ENCODE results near the gene KCNA1.

Gene KCNA1

DNA sequence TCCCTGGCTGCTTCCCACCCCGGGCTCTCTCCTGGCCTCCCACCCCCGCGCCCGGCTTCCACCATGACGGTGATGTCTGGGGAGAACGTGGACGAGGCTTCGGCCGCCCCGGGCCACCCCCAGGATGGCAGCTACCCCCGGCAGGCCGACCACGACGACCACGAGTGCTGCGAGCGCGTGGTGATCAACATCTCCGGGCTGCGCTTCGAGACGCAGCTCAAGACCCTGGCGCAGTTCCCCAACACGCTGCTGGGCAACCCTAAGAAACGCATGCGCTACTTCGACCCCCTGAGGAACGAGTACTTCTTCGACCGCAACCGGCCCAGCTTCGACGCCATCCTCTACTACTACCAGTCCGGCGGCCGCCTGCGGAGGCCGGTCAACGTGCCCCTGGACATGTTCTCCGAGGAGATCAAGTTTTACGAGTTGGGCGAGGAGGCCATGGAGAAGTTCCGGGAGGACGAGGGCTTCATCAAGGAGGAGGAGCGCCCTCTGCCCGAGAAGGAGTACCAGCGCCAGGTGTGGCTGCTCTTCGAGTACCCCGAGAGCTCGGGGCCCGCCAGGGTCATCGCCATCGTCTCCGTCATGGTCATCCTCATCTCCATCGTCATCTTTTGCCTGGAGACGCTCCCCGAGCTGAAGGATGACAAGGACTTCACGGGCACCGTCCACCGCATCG lies 1.8 kb downstream of the KCNA1 start:
- DNase-seq: no peak

DNA sequence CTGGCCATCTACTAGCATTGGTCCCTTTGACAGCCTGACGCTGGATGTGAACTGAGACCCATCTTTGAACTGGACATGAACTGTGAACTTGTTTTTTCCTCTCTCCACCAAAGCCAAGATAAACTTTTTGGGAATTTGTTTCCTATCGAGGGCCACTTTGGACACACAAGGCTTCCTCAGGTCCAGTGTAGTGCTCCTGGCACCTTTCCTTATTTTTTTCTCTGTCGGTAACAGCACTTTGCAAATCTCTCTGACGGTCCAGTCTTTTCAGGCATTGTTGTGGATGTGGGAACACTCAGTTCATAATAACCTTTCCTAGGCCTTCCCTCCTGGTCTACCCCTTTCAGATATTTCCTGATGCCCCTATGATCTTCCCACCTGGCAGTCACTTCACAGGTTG lies 5.0 kb downstream of the KCNA1 start:
- DNase-seq: no peak

DNA sequence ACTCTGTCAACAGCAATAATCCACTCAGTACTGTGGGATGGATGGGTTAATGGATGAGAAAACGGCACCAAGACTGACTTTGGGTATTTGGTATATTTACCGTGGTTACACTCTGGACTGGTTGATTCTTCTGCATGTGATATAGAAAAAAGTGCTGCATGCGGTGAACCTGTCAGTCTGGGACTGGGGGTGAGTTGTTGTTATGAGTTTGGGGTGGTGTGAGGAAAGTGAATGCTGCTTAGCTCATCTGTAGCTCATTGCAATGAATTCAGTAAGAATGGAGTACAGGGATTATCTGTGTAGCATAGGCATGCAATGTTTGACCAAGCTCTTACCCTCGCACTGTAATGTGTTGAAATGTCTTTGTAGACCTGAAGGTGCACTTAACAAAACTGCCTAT lies 6.0 kb downstream of the KCNA1 start:
- no peak for DNase-seq

DNA sequence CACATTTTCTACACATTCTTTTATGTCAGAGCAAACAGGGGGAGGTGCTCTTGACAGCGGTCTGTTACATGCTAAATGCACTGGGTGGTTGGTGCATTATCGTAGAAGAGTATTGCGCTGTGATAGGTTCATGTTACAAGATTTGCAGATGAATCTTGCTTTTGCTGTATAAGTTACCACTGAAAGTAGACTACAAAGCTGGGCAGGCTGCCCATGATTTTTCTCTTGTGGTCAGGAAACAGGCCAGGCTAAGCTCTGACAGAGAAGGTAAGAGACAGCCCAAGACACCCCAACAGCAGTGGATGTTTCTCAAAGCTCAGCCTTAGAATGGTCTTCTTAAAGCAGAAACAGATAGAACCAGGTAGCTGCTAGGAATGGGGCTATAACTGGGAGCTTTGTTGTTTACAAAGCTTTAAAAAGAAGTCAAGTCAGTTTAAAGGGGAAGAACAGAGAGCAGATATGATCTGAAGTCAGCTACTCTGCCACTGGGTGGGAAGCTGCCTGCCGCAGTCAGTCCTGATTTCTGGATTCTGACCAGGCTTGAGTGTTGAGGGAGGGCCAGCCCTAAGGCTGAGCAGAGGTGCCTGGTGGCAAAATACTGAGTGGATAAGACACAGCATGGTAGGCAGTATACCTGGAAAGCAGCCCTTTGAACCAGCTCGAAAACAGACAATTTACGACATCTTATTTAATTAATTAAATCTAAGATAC lies 9.4 kb downstream of the KCNA1 start:
- no peak for DNase-seq

DNA sequence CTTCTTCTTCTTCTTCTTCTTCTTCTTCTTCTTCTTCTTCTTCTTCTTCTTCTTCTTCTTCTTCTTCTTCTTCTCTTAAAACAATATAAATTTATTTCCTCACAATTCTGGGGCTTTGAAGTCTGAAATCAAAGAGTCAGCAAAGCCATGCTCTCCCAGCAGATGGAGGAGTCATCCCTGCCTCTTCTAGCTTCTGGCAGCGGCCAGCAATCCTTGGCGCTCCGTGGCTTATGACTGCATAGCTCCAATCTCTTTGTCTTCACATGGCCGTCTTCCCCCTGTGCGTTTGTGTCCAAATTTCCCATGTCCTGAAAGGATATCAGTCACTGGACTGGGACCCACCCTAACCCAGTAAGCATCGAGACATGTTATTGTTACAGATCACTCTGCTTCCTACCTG lies 22.9 kb downstream of the KCNA1 start:
- DNase-seq: no peak

DNA sequence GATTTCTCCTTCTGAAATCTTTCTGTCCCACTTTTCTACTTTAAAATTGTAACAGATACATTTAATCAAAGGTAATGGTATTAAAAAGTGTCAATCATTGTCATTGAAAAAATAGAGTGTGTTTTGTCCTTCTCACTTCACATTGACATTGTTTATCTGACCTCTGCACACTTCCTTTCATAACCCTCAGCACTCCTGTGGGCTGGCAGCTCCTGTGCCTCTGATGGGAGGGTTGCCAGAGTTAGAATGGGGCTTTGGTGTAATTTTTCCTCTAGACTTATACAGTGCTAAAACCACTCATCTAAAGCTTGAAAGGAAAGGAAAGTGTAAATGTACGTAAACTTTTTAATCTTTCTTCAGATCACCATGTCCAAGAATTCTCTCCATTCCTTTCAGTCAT lies 23.7 kb downstream of the KCNA1 start:
- no peak for DNase-seq

DNA sequence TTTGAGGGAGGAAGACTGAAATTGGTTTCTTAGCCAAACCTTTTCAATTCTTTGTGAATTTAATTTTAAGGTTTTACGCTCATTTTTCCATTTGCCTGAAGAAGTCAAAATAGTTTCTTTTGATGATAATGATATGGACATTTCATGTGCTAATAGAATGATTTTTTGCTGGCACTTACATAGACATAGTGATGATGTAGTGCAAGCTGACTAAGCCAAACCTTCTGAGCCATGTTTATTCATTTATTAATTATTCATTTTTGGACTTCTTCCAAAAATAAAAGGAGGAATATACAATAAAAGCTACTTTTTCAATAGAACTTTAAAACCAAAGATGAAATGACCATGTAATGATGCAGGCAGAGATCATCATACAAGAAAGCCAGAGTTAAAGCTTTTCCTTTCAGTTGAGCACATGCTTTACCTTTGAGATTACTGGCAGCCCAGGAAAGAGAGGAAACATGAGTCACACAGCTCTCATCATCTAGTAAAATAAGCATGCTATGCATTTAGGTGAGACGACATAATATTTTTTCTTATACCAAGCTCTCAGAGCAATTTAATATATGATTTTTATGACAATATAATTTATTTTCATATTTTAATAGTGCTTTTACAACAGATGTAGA lies 24.8 kb downstream of the KCNA1 start:
- DNase-seq: no peak

DNA sequence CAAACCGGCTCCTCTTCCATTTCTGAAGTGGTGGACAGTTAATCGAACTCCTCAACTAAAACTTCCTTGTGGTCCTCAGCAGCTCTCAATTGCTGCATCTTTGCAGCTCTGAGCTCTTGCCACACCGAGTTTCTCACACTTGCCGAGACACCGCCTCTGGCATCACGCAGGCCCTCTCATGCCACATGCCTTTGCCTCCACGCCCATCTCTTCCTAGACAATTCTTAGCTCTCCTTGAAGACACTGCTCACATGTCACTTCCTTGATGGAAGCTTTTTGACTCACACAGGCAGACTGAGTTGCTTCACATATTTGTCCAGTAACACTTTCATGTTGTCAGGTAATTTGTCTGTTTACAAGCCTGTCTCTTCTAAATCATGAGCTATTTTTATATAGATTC lies 29.2 kb downstream of the KCNA1 start:
- DNase-seq: no peak

DNA sequence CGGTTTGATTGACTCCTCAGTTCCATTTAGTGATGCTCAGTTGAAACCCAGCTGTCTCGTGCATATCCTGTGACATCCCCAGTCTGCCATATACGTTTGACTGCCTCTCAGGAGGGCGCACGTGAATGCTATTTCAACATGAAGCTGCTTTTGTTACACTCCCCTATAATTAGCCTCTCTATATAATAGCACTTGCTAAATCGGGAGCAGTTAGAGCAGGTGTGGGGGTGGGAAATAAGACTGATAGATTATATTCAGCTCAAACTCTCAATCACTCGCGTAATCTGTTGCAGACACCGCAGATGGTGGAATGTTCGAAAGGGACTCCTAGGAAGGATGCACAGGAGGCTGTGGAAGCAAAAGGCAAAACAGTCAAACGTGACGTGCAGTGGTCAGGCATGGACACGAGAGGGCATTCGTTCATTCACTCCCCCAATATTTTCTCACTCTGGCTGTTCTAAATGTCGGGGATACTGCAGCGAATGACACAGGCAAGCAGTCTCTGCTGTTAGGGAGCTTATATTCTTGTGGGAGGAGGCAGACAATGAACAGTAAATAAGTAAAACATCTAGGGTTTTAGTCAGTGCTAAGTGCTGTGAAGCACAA lies 29.8 kb downstream of the KCNA1 start:
- no peak for DNase-seq

DNA sequence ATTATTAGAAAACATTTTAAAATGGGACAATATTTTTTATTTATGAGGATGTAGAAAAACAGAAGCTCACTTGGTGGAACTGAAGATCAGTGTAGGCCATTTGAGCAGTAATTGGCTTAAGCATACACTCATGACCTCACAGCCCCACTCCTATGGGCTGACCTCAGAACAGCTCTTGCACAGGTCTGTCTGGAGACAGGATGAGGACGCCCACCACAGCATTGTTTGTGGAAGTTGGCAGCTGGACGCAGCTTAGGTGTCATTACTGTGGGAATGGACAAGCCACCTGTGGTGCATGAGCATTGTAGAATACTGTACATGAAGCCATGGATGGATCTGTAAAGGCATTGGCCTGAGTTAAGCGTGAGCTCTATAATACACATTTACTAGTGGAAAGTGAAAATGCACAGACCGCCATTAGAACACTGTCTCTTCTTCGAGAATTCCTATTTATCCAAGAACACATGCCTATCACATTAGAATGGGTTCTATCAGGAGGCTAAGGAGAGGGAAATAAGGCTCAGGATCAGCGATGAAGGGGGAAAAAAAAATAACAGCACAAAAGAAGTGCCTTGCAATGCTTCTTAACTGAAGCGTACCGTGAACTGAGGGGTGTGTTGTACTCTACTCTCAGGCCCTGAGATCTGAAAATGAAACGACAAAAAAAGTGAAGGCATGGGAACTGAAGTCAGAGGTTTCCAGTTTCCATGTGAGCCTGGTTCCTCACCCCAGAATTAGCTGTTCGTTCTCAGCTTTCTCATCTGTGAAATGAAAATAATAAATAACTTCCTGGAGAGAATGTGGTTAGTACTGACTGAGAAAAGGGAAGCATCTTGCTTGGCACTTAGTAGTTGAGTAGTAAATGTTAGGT lies 33.6 kb downstream of the KCNA1 start:
- no peak for DNase-seq

DNA sequence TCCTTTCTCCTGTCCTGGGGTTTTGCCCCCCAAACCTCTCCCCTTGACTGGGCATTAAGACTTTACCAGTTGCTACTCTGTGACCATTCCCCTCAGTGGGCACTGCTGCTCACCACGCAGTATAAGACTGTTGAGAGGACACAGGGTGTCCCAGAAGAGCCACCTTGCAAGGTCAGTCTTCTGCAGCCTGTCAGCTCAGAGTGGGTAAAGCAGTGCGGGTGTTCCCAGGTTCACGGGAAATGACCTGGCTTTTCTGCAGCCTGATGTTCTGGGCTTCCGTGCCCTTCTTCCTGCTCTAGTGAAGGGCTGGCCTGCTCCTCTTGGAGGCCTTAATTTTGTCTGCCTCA lies 34.2 kb downstream of the KCNA1 start:
- DNase-seq: no peak

DNA sequence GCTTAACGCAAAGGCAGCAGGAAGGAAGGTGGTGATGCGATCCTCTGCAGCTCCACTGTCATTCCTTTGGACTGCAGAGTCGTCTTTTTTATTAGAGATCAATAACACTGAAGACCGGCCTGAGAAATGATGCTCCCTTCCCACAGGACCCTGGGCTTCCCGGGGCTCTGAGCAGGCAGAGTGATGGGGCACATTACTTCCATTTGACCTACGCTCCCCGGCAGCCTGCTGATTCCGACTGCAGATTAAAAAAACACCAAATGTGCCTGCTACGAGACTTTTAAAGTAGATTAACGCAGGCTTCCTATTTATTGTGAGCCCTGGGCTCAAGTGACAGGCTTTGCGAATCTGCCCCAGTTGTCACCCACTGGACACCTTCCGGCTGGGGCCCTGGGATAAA lies 37.5 kb downstream of the KCNA1 start:
- no peak for DNase-seq

DNA sequence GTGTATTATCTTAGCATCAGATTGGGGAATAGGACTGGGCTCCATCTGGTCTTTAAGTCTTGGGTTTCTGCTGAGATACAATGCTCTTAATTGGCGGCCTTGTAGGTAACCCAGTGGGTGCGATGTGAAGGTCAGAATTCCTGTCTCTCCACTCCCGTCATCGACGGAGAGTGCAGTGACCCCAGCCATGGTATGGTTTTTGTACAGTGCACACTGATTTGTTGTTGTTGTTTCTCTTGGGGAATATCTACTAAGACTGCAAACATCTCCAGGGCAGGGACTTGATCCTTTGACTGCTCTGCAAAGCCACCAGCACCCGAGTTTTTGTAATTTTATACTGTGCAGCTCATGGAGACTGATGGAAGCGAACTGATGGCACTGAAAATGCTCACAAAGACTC lies 41.4 kb downstream of the KCNA1 start:
- no peak for DNase-seq

DNA sequence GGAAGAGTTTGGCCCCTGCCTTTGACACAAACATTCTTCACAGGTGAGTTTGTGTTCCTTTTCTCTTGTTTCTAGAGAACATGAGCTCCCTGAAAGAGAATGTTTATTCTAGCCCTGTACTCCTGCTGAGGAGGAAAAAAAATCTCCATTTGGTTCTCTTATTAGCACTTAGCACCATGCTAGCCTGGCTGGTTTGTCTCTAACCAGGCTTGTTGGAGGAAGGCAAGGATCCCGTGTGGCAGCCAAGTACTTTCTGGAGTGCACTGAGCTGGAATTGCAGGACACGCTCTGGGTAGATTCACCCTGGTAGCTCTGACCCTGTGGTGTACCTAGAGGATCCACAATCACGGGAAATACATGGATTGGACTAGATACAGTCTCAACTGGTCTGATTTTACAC lies 41.9 kb downstream of the KCNA1 start:
- no peak for DNase-seq

DNA sequence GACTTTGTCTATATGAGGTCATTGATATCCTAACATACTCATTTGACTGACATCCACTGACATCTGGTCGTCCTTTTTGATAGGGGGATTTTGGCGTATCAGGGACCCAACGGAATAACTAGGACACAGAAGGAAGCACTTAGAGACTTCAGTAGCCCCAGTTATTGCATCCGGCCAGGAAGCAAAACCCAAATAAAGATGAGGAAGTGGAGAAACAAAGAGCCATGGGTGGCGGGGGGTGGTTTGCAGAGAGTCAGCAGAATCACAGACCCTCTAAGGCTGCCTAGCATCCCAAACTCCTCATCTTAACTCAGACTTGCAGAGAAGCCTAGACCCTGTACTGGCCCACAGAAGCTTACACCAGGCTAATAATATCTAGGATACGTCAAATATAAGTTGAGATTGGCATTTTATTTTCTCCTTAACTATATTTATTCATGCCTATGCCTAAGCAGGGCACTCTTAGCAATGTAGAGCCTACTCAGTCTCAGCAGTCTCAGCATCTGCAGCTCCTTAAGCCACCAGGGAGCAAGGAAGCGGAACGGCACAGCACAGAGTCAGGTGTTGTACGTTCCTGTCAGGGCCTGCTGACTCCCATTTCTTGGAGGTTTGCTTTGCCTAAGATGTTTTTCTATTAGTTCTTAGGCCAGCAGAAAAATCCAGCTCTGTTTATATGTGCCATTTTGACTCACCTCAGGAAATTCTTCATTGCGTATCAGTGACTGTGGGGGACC lies 45.1 kb downstream of the KCNA1 start:
- no peak for DNase-seq

DNA sequence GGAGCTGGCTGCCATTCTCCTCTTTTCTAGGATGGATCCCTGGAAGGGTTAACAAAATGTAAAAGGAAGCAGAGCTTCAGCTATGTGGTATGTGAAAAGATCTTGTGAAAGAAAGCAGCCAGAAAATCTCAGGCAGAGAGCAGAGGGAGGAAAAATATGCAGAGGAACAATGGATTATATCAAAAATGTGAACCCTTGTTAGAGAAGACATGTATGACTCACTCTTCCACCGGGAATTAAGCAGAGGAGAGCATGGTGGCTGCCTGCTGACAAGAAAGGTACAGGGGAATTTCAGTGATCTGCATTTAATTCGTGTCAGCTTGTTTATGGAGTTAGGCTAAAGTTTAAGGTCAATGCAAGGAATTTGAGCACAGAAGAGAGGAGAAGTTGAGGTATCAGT lies 46.3 kb downstream of the KCNA1 start:
- no peak for DNase-seq

DNA sequence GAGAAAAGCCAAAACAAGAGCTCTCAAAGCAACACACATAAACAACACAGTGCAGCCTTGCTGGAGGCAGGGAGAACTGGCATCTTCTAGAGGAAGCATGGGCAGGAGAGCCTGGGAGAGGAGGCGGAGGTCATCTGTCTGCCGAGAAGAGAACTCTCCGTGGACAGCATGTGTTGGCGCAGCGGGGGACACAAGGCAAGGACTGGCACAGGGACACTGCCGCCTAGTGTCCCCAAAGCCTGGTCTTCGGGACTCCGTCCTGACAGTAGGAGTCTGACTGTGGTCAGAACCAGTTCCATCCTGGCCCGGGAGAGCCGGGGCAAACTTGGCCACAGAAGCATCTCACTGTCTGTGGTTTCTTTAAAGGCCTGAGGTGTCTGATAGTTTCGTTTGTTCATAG lies 47.3 kb downstream of the KCNA1 start:
- DNase-seq: no peak

DNA sequence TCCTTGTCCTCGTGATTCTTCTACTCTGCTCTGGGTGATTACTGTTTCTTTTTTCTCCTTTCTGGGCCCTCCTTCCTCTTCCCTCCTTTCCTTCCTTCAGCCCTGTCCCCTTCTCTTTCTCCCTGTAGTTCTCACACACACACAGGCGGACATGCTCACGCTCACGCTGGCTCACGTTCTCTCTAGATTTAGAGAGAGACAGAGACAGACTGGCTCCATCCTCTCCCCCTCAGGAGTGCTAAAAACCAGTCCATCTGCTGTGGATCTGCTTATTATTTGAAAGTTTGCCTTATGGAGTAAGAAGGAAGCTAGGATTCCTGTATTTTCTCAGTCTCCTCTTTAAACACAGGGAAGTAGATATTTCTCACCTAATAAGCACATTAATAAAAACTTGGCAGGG lies 48.1 kb downstream of the KCNA1 start:
- DNase-seq: no peak

DNA sequence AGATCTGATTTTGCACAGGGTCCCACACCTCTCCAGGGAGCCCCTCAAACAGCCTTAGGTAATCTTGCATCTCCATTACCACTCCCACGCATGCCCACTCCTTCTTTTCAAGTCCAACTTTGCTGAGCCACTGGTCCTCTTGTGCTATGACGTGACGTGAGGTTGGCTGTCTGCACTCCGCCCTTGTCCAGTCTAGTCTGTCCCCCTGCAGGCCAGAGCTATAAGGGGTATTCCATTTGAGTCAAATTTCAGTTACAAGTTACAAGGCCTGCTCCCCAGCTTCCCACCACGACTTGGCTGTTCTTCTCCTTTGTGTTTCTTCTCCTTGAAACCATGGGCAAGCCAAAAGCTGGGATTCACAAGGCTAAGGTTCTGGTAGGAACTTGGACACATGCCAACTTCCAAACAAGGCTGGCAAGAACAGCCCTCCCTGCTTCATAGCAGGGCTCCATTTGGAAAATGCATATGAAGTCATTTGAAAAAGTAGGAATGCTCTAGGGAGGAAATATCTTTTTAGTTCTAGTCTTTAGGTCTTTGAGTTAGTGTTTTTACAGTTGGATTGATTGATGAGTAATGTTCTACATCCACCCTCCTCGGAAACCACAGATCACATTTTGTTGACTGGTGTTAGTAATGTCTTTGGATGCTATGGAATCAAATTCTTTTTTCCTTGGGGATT lies 49.1 kb downstream of the KCNA1 start:
- no peak for DNase-seq

DNA sequence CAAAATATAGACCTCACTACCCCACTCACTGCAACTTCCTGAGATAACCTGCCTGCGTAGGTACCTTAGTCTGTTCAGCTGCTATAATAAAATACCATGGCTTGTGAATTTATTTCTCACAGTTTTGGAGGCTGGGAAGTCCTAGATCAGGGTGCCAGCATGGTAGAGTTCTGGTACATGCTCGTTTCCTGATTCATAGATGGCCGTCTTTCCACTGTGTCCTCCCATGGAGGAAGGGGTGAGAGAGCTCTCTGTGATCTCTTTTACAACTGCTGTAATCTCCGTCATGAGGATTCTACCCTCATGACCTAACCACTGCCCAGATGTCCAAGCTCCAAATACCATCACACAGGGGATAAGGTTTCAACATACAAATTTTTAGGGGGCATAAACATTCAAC lies 49.7 kb downstream of the KCNA1 start:
- DNase-seq: no peak

DNA sequence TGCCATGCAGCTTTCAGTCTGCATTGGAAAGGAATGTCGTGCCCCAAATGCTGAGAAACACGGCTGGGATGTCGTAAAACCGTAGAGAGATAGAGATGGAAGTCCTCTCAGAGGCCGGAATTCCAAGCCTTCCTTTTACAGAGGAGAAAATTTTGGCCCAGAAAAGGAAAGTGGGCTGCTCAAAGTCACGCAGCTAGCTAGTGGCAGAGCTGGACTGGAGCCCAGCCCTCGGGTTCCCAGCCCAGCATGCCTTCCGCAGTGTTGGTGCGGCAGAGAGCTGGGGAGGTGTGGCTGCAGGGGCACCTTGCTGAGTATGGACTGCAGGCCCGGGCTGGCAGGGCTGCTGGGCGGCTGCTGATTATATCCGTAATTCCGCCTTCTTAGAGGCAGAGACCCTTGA lies 50.3 kb downstream of the KCNA1 start:
- no peak for DNase-seq

DNA sequence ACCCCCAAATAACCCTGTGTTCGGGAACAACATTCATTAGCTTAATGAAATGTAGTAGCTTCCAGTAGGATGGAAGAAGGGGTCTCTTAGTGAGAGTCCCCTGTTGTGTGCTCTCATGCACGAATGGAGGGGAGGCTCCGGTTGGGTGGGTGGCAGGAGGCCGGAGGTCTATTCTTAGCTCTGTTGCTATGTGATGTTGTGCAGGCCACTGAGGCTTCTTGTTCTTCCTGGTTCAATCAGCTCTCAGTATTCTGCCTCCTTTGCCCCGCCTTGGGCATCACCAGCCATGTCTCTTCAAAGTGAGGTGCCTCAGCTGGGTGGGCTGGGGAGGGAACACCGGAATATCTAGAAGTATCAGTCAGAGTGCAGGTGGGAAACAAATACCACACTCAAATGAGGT lies 50.8 kb downstream of the KCNA1 start:
- no peak for DNase-seq
